Esophagus muscularis mucosa (tissue), 4 donors: ENCODE measurements around the gene PRKCH. TPM values are rescaled to one million over a fixed set of nuclear protein-coding genes. Genes with fewer than 3 reads are reported as not detected.
A peak's percentile ranks its signal among the peaks of the same experiment; 100 is the strongest.

Experiments
- DNase-seq: peaks from one replicate; pipeline ENCODE4 v3.0.0-alpha.2; 2017; ENCODE audit errors: extremely low spot score
- H3K27ac ChIP-seq, 4 donors: fragments of 200-600 bp; sonication (generic); replicated peaks in 1 of 4; 1 replicate in 3 of 4; 2 replicates in 1 of 4; pipeline ENCODE4 v1.5.1; 2016 to 2019; ENCODE audit warnings: mild to moderate bottlenecking in 1 of 4
- H3K27me3 ChIP-seq, 4 donors: fragments of 200-600 bp; sonication (generic); one replicate each; pipeline versions ENCODE4 v1.5.1 to v1.6.0; 2016 to 2019
- H3K36me3 ChIP-seq, 4 donors: fragments of 200-600 bp; sonication (generic); one replicate each; pipeline ENCODE4 v1.5.1; 2016 to 2019
- H3K4me1 ChIP-seq, 4 donors: fragments of 200-600 bp; sonication (generic); one replicate each; pipeline ENCODE4 v1.5.1; 2016 to 2019
- H3K4me3 ChIP-seq, 4 donors: fragments of 200-600 bp; sonication (generic); 1 replicate in 2 of 4; 2 replicates in 2 of 4; pipeline ENCODE4 v1.5.1; 2016 to 2019; ENCODE audit warnings: mild to moderate bottlenecking in 4 of 4, moderate library complexity in 1 of 4
- H3K9me3 ChIP-seq, 4 donors: fragments of 200-600 bp; sonication (generic); 1 replicate in 3 of 4; 2 replicates in 1 of 4; pipeline ENCODE4 v1.5.1; 2016 to 2019
- EP300 ChIP-seq: sonication (generic); formaldehyde crosslinking; IDR thresholded peaks from one replicate; pipeline ENCODE4 v1.6.1; 2017; ENCODE audit warnings: antibody characterized with exemption
- POLR2A ChIP-seq: fragments of 450-650 bp; IDR thresholded peaks from one replicate; pipeline ENCODE4 v1.6.1; 2017; ENCODE audit warnings: antibody characterized with exemption, moderate library complexity, mild to moderate bottlenecking, low read depth
- POLR2AphosphoS5 ChIP-seq, 2 donors: sonication (generic); formaldehyde crosslinking; IDR thresholded peaks; one replicate each; pipeline ENCODE4 v1.6.1; 2017; ENCODE audit warnings: antibody characterized with exemption in 2 of 2
- WGBS: methylation state at CpG from one replicate; pipeline ENCODE4 v1.1.5; 2018; 5-methylcytosine and 5-hydroxymethylcytosine counted together
- intact Hi-C: fragments of 100-400 bp; cut with DNase I; formaldehyde crosslinking; loops from one replicate; pipeline ENCODE4 v1.15.1; 2023
- total RNA-seq, 4 donors: library from RNA; depleted of rRNA; stranded (reverse); fragments of >200 nt; gene quantifications; one replicate each; pipeline versions ENCODE4 v1.1.0 to v1.2.1, GENCODE V29; 2016
- TF ChIP-seq, protein P1 (sequence below), 3 experiments: fragments of 200-600 bp in 2 of 3; fragments of 450-650 bp in 1 of 3; sonication (generic) in 2 of 3; IDR thresholded peaks; one replicate each; pipeline ENCODE4 v1.5.1; 2017 to 2019; ENCODE audit warnings: antibody characterized with exemption in 3 of 3, mild to moderate bottlenecking in 2 of 3, moderate library complexity in 1 of 3

PRKCH gene
- total RNA-seq, 4 donors from 2014 or later = 13.3 to 67.6 (median 32.2) TPM

DNA sequence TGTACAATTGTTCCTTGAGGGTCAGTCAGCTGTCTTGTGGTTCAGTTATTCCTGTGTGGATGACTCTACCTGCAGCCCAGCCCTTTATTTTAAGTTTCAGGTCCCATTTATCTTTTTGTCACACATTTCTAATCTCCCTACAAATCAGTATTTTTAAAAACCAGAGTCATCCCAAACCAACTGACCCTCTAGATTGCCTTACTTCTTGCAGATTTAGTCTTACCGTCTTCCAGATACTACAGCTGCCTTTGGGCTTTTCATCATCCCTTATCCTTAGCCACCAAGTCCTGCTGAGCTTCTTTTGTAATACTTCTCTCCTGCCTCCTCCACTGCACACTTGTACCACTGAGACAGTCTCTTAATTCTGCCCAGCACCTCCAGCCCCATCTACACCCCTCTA is 54.9 kb downstream of the PRKCH start:
- Histone ChIP-seq H3K4me1 (no peaks in the 10 kb centered on the region), H3K27me3 (no peaks in the 10 kb centered on the region), H3K9me3 (peaks cover 0 to 21% (median 17%) of the 10 kb centered on the region in 4 donors), H3K27ac (no peak overlapping the region), H3K36me3 (peaks cover 0 to 6% (median 0%) of the 10 kb centered on the region in 4 donors), H3K4me3 (no peak overlapping the region)
- peak; percentile 21 for DNase-seq
- TF ChIP-seq POLR2AphosphoS5 (IDR thresholded peaks at IDR 0.05) (no peak), POLR2A (no peak), EP300 (no peak)
- TF ChIP-seq, protein P1, sequence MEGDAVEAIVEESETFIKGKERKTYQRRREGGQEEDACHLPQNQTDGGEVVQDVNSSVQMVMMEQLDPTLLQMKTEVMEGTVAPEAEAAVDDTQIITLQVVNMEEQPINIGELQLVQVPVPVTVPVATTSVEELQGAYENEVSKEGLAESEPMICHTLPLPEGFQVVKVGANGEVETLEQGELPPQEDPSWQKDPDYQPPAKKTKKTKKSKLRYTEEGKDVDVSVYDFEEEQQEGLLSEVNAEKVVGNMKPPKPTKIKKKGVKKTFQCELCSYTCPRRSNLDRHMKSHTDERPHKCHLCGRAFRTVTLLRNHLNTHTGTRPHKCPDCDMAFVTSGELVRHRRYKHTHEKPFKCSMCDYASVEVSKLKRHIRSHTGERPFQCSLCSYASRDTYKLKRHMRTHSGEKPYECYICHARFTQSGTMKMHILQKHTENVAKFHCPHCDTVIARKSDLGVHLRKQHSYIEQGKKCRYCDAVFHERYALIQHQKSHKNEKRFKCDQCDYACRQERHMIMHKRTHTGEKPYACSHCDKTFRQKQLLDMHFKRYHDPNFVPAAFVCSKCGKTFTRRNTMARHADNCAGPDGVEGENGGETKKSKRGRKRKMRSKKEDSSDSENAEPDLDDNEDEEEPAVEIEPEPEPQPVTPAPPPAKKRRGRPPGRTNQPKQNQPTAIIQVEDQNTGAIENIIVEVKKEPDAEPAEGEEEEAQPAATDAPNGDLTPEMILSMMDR (IDR thresholded peaks at IDR 0.05) = no peak
- 84% methylated on average over 1 of the region's 1 CpG for WGBS
- intact Hi-C loops = no loop called here

DNA sequence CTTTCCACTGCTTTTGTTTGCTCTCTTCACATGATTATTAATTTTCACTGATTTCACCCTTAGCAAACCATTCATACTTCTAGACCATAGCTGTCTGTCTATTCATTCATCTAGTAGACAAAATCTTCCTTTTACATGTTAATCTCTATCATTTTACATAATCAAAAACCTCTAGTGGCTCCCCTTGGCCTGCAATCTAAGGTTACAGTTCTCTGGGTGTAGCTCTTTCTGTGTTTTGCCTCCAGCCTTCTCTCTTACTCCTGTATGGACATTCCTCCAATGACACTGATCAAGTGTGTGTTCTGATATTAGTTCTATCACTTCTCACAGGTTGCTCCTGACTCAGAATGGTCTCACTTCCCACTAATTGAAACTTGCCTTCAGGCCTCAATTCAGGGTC is 56.4 kb downstream of the PRKCH start:
- H3K36me3 ChIP-seq = peaks cover 0 to 6% (median 0%) of the 10 kb centered on the region in 4 donors
- H3K4me3 ChIP-seq = no peak overlapping the region
- no peaks in the 10 kb centered on the region for H3K4me1 ChIP-seq
- peaks cover 0 to 21% (median 17%) of the 10 kb centered on the region in 4 donors for H3K9me3 ChIP-seq
- H3K27ac ChIP-seq = no peak overlapping the region
- intact Hi-C loops = no loop called here
- H3K27me3 ChIP-seq = no peaks in the 10 kb centered on the region
- DNase-seq = peak; percentile 68
- TF ChIP-seq, protein P1 (IDR thresholded peaks at IDR 0.05) = no peak
- no peak for TF ChIP-seq POLR2A
- no peak for TF ChIP-seq EP300

GRCh38 chr14:61379639-61380184 is 58.3 kb downstream of the PRKCH start:
- no peak for TF ChIP-seq POLR2A
- TF ChIP-seq, protein P1 (IDR thresholded peaks at IDR 0.05) = no peak
- no peak for TF ChIP-seq EP300
- TF ChIP-seq POLR2AphosphoS5 (IDR thresholded peaks at IDR 0.05) = no peak
- H3K4me1 ChIP-seq = no peaks in the 10 kb centered on the region
- H3K27ac ChIP-seq = no peak overlapping the region
- no peaks in the 10 kb centered on the region for H3K27me3 ChIP-seq
- H3K4me3 ChIP-seq = no peak overlapping the region
- 85% methylated on average over 8 of the region's 8 CpGs for WGBS
- no peaks in the 10 kb centered on the region for H3K36me3 ChIP-seq
- DNase-seq = peak; percentile 37
- peaks cover 0 to 11% (median 7%) of the 10 kb centered on the region in 4 donors for H3K9me3 ChIP-seq
- intact Hi-C loops = no loop called here

GRCh38 chr14:61380984-61381383 is 59.6 kb downstream of the PRKCH start:
- Histone ChIP-seq H3K4me1 (no peaks in the 10 kb centered on the region), H3K4me3 (no peak overlapping the region), H3K9me3 (no peaks in the 10 kb centered on the region), H3K27me3 (no peaks in the 10 kb centered on the region), H3K27ac (no peak overlapping the region), H3K36me3 (no peaks in the 10 kb centered on the region)
- DNase-seq = no peak
- TF ChIP-seq POLR2AphosphoS5 (IDR thresholded peaks at IDR 0.05) (no peak), EP300 (no peak), POLR2A (no peak)
- TF ChIP-seq, protein P1 (IDR thresholded peaks at IDR 0.05) = no peak
- intact Hi-C loops = no loop called here
- 90% methylated on average over 3 of the region's 3 CpGs for WGBS

DNA sequence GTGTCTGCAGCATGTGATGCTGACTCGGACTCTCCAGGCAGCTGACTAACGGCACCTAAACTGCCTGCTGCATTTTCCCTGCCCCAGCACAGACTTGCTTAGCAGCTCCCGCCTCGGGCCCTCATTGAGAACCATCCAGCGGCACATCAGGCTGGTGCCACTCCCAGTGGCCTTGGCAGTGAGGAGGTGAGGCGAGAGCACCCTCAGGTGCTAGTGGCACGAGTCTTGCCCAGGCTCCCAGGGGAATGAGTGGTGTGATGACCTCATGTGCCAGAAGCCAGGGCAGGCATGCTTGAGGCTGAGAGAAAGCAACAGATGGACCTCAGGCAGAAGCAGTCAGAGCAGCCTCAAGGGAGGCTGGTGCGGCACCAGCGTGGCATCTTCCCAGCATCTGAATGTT is 60.2 kb downstream of the PRKCH start:
- TF ChIP-seq, protein P1 (IDR thresholded peaks at IDR 0.05) = no peak
- TF ChIP-seq POLR2A = no peak
- no peak for TF ChIP-seq EP300
- TF ChIP-seq POLR2AphosphoS5 (IDR thresholded peaks at IDR 0.05) = no peak
- H3K36me3 ChIP-seq = no peaks in the 10 kb centered on the region
- no peak overlapping the region for H3K4me3 ChIP-seq
- intact Hi-C loops = no loop called here
- H3K4me1 ChIP-seq = peaks cover 0 to 5% (median 0%) of the 10 kb centered on the region in 4 donors
- H3K27ac ChIP-seq = no peak overlapping the region
- no peaks in the 10 kb centered on the region for H3K9me3 ChIP-seq
- 88% methylated on average over 7 of the region's 9 CpGs for WGBS
- DNase-seq = no peak
- H3K27me3 ChIP-seq = no peaks in the 10 kb centered on the region
